ENCODE measurements around the gene CCSER1.
"Not testable (repeated sequence)": the region's sequence is repeated elsewhere in the genome, so short reads cannot be mapped to it uniquely, and the experiment has no call there.

Gene CCSER1

DNA sequence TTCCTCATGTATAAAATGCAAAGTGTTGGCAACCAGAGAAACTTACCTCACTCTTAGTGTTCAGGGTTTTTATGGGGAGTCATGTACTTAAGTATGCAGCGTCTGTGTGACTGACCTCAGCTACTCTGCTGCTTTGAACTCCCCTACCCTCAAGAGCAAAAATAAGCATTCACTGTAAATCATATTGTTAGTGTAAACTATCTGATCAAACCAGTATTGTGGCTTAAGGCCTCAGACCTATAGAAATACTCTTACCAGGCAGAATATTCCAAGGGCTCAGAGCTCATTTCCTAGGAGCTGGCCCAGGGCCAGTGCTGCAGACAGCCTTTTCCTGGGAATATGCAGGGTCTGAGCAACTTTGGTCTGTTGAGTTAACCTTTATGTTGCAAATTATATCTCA lies 453.1 kb downstream of the CCSER1 start:
- DNase-seq = no peak

DNA sequence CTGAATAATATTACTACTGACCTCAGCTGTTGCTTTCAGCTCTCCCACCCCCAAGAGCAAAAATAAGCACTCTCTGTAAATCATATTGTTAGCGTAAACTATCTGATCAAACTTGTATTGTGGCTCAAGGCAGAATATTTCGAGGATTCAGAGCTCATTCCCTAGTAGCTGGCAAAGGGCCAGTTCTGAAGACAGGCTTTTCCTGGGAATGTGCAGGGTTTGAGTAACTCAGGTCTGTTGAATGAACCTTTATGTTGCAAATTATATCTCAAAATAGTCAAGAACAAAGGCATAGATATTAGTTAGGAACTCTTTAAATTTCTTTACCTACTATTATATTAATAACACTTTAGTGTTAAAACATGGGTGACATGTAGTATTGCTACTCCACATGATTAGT lies 454.9 kb downstream of the CCSER1 start:
- DNase-seq = no peak

GRCh38 chr4:90584051-90584450 lies 456.9 kb downstream of the CCSER1 start:
- DNase-seq = no peak

- DNase-seq = no peak
Measured at GRCh38 chr4:90585961-90586360, 458.8 kb downstream of the CCSER1 start.

DNA sequence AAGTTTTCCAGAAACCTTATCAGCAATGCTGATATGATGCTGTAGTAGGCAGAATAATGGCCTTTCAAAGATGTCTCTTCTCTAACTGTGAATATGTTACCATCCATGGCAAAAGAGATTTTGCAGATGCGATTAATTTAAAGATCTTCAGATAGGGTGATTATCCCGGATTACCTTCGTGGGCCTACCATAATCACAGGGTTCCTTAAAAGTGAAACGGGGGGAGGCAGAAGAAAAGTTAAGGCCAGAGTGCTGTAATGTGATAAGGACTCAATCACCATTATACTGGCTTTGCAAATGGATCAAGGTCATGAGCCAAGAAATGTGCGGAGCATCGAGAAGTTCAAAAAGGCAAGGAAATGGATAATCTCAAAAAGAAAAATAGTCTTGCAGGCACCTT lies 459.6 kb downstream of the CCSER1 start:
- no peak for DNase-seq

GRCh38 chr4:90597927-90598326 lies 470.7 kb downstream of the CCSER1 start:
- DNase-seq = no peak

GRCh38 chr4:90598741-90599140 lies 471.5 kb downstream of the CCSER1 start:
- DNase-seq = no peak

DNA sequence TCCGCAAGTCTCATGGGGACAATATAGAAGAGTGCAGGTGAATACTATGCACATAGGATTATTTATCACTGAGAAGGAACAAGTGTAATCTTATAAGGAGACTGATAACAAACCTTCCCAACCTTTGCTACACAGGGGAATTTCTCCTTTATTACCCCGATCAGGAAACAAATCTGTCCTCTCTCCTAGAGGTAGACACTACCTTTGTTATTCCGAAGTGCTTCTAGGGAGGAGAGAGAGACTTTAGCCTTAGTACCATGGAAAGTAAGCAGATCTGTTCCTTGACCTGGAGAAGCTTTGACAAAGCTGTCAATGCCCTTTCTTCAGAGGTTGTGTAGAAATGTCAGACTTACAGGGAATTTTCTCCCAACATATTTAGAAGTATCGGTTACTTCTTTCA lies 475.5 kb downstream of the CCSER1 start:
- no peak for DNase-seq

- no peak for DNase-seq
Measured at GRCh38 chr4:90603540-90603939, 476.3 kb downstream of the CCSER1 start.

DNA sequence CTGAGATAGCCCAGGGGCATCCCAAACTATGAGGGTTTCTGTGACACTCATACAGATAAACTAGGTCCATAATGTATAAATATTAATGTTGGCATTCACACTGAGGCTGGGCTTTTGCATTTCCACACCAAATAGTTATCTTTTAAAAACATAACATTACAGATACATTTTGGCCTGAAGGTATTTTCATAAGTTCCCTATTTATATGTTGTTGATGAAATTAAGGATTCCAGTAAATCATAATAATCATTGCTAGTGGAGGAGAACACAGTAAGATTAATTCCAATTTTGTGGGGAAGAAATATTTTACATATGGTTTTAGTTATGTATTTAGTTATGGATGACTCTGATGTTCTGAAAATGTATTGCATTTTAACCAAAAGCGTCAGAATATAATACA lies 479.6 kb downstream of the CCSER1 start:
- no peak for DNase-seq

GRCh38 chr4:90614371-90614770 lies 487.2 kb downstream of the CCSER1 start:
- no peak for DNase-seq

GRCh38 chr4:90621080-90621479 lies 493.9 kb downstream of the CCSER1 start:
- no peak for DNase-seq

GRCh38 chr4:90624781-90625180 lies 497.6 kb downstream of the CCSER1 start:
- no peak for DNase-seq

DNA sequence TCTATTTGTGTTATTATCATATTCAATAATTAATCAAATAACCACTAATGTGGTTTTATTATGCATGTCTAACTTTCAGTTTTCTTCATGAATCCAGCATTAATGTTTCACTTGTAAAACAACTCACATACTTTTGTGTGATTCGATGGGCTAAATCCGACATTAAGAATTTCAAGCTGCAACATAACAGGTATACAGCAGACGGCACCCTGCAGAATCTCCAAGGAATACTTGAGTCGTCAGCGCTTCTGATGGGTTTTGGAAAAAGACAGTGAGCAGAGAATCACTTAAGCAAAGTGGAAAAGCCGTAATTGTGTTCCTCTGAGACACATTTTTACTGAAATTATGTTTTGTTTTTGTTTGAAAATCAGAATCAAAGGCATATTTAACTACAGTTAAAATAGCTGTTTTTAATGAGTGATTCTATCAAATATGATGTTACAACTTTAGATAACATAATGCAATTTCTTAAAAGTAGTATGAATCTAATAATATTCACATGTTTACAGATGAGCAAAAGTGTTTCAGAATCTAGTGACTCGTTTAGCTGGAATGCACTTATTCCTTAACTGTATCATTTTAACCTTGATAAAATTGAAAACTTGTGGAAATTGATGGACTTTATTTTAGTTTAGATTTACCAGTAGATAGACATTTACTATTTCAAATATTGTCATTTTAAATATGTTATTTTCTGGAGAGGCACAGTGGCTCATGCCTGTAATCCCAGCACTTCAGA lies 514.8 kb downstream of the CCSER1 start:
- DNase-seq = no peak

DNA sequence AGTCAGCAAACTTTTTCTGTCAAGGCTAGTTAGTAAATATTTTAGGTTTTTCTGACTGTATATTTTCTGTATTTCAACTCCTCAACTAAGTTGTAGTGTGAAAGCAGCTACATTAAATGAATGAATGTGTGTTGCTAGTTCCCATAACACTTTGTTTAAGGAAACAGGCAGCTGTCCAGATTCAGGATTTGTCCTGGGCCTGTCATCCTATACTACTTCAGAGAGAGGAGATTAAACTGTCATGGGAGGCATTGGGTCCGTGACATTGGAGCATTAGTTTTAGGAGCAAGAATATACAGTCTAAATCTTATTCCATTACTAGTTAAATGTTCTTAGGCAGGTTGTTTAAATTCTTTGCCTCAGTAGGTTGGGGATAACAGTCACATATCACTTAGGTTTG lies 516.0 kb downstream of the CCSER1 start:
- no peak for DNase-seq

DNA sequence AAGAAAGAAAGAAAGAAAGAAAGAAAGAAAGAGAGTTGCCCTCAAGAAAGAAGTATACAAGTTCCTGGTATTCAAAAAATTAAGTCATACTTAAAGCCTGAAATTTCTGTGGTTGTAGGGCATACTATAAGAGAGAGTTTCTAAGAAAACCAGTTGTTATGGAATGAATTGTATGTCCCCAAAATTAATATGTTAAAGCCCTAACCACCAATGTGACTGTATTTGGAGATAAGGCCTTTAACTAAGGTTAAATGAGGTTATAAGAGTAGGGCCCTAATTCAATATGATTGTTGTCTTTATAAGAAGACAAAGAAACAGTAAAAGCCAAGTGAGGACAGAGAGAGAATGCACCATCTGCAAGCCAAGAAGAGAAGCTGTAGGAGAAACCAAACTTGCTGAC lies 521.1 kb downstream of the CCSER1 start:
- DNase-seq = no peak

DNA sequence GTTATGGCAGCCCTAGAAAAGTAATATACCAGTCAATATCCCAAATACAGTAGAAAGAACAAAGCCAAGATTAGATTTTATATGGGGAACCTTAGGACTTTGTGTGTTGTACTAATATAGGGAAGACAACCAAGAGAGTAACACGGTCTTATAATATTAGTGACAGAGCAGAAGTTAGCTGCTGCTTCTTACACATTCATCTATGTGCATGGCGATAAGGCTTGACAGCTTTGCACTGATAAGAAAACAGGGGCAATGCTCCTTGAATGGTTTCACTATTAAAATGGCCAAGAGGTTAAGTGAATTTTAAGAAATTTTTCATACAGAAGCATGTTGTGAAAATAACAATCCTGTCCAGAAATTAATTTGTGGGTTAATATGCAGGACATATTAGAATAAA lies 521.6 kb downstream of the CCSER1 start:
- no peak for DNase-seq

GRCh38 chr4:90660672-90661071 lies 533.5 kb downstream of the CCSER1 start:
- no peak for DNase-seq

GRCh38 chr4:90670183-90670582 lies 543.0 kb downstream of the CCSER1 start:
- no peak for DNase-seq

GRCh38 chr4:90689739-90690138 lies 562.5 kb downstream of the CCSER1 start:
- no peak for DNase-seq

GRCh38 chr4:90695411-90695810 lies 568.2 kb downstream of the CCSER1 start:
- DNase-seq = no peak

DNA sequence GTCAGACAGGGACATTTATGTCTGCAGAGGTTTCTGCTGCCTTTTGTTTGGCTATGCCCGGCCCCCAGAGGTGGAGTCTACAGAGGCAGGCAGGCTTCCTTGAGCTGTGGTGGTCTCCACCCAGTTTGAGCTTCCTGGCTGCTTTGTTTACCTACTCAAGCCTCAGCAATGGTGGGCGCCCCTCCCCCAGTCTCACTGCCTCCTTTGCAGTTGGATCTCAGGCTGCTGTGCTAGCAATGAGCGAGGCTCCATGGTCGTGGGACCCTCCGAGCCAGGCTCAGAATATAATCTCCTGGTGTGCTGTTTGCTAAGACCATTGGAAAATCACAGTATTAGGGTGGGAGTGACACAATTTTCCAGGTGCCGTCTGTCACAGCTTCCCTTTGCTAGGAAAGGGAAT lies 578.3 kb downstream of the CCSER1 start:
- not testable (repeated sequence) for DNase-seq

DNA sequence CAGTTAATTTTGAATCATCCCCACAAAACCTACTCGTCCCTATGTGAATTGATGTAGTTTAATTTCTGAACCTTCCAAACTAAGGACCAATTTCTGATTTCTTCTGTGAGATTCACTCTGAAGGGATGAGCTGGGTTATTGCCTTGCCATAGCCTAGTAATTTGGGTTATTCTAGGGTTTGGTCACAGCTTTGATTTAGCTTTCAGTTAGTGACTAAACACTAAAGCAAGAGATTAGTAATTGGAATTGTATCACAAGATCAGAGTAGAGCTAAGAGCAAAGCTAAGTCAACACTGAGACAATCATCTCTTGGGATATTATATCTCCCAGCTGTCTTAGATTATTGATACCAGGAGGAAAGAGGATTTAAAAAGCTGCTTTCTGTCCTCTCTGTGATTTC lies 588.0 kb downstream of the CCSER1 start:
- no peak for DNase-seq

GRCh38 chr4:90718931-90719330 lies 591.7 kb downstream of the CCSER1 start:
- no peak for DNase-seq

DNA sequence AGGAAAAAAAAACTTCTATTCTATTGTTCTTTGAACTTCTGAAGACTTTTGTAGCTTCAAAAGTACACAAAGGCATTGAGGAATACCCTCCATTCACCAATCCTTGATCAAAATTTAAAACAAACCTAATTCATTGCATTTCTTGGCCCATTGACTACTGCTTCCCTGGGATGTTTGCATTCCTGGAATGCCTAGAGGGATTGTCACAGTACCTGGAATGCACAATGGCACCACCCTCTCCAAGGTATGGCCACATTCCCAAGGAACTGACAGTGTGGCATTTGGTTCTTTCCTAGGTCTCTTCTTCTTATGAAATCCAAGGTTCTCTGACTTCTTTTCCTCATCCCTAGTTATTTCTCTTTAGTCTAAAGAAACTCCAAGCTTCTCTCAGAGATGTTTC lies 600.7 kb downstream of the CCSER1 start:
- DNase-seq = no peak

DNA sequence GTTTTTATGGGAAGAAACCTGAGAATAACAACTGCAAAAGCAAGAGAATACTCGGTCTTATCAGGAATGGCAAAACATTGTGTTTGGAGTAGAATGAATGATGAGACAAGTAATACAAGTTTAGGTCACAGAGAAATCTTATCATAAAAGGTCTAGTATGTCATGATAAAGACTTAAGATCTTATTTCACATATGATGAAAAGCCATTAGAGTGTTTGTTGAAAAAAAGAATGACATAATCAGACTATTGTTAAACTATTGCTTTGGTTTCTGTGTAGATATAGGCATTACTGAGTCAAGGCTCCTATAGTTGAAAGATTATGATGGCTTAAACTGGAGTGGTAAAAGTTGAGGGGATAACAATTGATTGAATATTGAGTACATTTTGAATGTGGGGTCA lies 603.6 kb downstream of the CCSER1 start:
- no peak for DNase-seq
